ENCODE measurements around the gene EHD4. TPM values are rescaled to one million over a fixed set of nuclear protein-coding genes. Genes with fewer than 3 reads are reported as not detected.

The EHD4 gene
- total RNA-seq, 1 donor from 2014 or later = 18.8 TPM

- DNase-seq (ENCODE audit: extremely low spot score, unreplicated experiment) = no peak
- Mint-ChIP-seq H3K36me3 (no peaks in the 10 kb centered on the region), H3K9me3 (no peaks in the 10 kb centered on the region), H3K4me1 (ENCODE audit: unreplicated experiment) (peaks cover 8% of the 10 kb centered on the region), H3K27me3 (peaks cover 2% of the 10 kb centered on the region), H3K4me3 (no peak overlapping the region), H3K27ac (no peak overlapping the region)
- TF ChIP-seq CTCF (conservative IDR thresholded peaks at IDR 0.05) = no peak
These were observed 21.9 kb upstream of the EHD4 start for GRCh38 chr15:41994171-41994650.

- no peak for TF ChIP-seq CTCF (conservative IDR thresholded peaks at IDR 0.05)
- Mint-ChIP-seq H3K27me3 (peaks cover 2% of the 10 kb centered on the region), H3K27ac (no peak overlapping the region), H3K9me3 (no peaks in the 10 kb centered on the region), H3K4me3 (no peak overlapping the region), H3K36me3 (no peaks in the 10 kb centered on the region), H3K4me1 (ENCODE audit: unreplicated experiment) (peaks cover 8% of the 10 kb centered on the region)
- DNase-seq (ENCODE audit: extremely low spot score, unreplicated experiment) = no peak
These were observed 21.3 kb upstream of the EHD4 start for GRCh38 chr15:41993472-41994170.

GRCh38 chr15:41992803-41993190 is 20.4 kb upstream of the EHD4 start:
- peaks cover 6% of the 10 kb centered on the region for H3K27me3 Mint-ChIP-seq
- H3K9me3 Mint-ChIP-seq = no peaks in the 10 kb centered on the region
- H3K4me1 Mint-ChIP-seq (ENCODE audit: unreplicated experiment) = peaks cover 8% of the 10 kb centered on the region
- H3K4me3 Mint-ChIP-seq = no peak overlapping the region
- H3K27ac Mint-ChIP-seq = no peak overlapping the region
- TF ChIP-seq CTCF (conservative IDR thresholded peaks at IDR 0.05) = no peak
- H3K36me3 Mint-ChIP-seq = no peaks in the 10 kb centered on the region
- DNase-seq (ENCODE audit: extremely low spot score, unreplicated experiment) = no peak

GRCh38 chr15:41992151-41992802 is 19.9 kb upstream of the EHD4 start:
- no peaks in the 10 kb centered on the region for H3K9me3 Mint-ChIP-seq
- no peak overlapping the region for H3K27ac Mint-ChIP-seq
- peaks cover 8% of the 10 kb centered on the region for H3K4me1 Mint-ChIP-seq (ENCODE audit: unreplicated experiment)

GRCh38 chr15:41990691-41991090 is 18.3 kb upstream of the EHD4 start:
- Mint-ChIP-seq H3K27ac (no peak overlapping the region), H3K4me1 (ENCODE audit: unreplicated experiment) (peaks cover 5% of the 10 kb centered on the region), H3K27me3 (peaks cover 10% of the 10 kb centered on the region), H3K36me3 (no peaks in the 10 kb centered on the region), H3K9me3 (no peaks in the 10 kb centered on the region), H3K4me3 (no peak overlapping the region)
- no peak for TF ChIP-seq CTCF (conservative IDR thresholded peaks at IDR 0.05)
- DNase-seq (ENCODE audit: extremely low spot score, unreplicated experiment) = no peak

More at GRCh38 chr15:41992151-41992802, 19.9 kb upstream of the EHD4 start:
- no peaks in the 10 kb centered on the region for H3K36me3 Mint-ChIP-seq
- H3K4me3 Mint-ChIP-seq = no peak overlapping the region
- peaks cover 7% of the 10 kb centered on the region for H3K27me3 Mint-ChIP-seq
- no peak for DNase-seq (ENCODE audit: extremely low spot score, unreplicated experiment)
- no peak for TF ChIP-seq CTCF (conservative IDR thresholded peaks at IDR 0.05)

Data from type B pancreatic cell (in vitro differentiated cells).